ENCODE measurements around the gene RAB11FIP4.

RAB11FIP4 gene

GRCh38 chr17:31568121-31568520 is 176.6 kb downstream of the RAB11FIP4 start:
- Histone ChIP-seq H3K4me1 (no peaks in the 10 kb centered on the region), H3K27ac (no peak overlapping the region), H3K27me3 (ENCODE audit: control insufficient read depth, insufficient read depth, low read length) (no peaks in the 10 kb centered on the region), H3K36me3 (ENCODE audit: control insufficient read depth, insufficient read depth, low read length) (no peaks in the 10 kb centered on the region), H2AFZ (no peak overlapping the region), H3K9ac (no peak overlapping the region), H3K79me2 (no peaks in the 10 kb centered on the region), H3K4me3 (ENCODE audit: low read depth, low read length) (no peak overlapping the region), H3K4me2 (ENCODE audit: low read length) (no peak overlapping the region), H3K9me3 (ENCODE audit: control insufficient read depth, low read length) (no peaks in the 10 kb centered on the region)
- TF ChIP-seq CTCF (IDR thresholded peaks at IDR 0.05), result no peak

DNA sequence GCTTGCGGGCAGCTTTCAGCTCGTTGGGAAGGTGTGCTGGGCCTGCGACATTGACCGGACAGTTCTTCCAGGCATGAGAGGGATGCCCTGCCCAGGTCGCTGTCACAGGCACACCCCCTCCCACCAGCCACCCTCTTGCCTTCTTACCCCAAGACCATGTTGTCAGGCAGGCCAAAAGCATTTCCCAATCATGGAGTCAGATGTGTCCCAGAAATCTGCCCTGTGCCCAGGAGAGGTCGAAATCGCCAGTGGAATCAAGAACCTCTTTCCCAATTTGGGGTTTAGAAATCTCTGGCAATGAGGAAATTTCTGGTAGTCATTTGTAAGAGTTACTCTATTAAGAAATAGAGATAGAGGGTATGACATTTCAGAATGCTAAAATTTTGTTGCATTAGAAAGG is 177.1 kb downstream of the RAB11FIP4 start:
- Histone ChIP-seq H3K9ac (no peak overlapping the region), H3K27me3 (ENCODE audit: control insufficient read depth, insufficient read depth, low read length) (no peaks in the 10 kb centered on the region), H3K79me2 (no peaks in the 10 kb centered on the region), H3K4me1 (no peaks in the 10 kb centered on the region), H3K4me2 (ENCODE audit: low read length) (no peak overlapping the region), H2AFZ (no peak overlapping the region), H3K4me3 (ENCODE audit: low read depth, low read length) (no peak overlapping the region), H3K27ac (no peak overlapping the region), H3K9me3 (ENCODE audit: control insufficient read depth, low read length) (no peaks in the 10 kb centered on the region), H3K36me3 (ENCODE audit: control insufficient read depth, insufficient read depth, low read length) (no peaks in the 10 kb centered on the region)
- TF ChIP-seq CTCF (IDR thresholded peaks at IDR 0.05), result no peak

GRCh38 chr17:31570231-31570630 is 178.8 kb downstream of the RAB11FIP4 start:
- Histone ChIP-seq H3K4me3 (ENCODE audit: low read depth, low read length) (no peak overlapping the region), H3K27me3 (ENCODE audit: control insufficient read depth, insufficient read depth, low read length) (no peaks in the 10 kb centered on the region), H3K36me3 (ENCODE audit: control insufficient read depth, insufficient read depth, low read length) (no peaks in the 10 kb centered on the region), H3K27ac (no peak overlapping the region), H2AFZ (no peak overlapping the region), H3K4me1 (no peaks in the 10 kb centered on the region), H3K79me2 (no peaks in the 10 kb centered on the region), H3K4me2 (ENCODE audit: low read length) (no peak overlapping the region), H3K9ac (no peak overlapping the region), H3K9me3 (ENCODE audit: control insufficient read depth, low read length) (no peaks in the 10 kb centered on the region)
- TF ChIP-seq CTCF (IDR thresholded peaks at IDR 0.05), result no peak

DNA sequence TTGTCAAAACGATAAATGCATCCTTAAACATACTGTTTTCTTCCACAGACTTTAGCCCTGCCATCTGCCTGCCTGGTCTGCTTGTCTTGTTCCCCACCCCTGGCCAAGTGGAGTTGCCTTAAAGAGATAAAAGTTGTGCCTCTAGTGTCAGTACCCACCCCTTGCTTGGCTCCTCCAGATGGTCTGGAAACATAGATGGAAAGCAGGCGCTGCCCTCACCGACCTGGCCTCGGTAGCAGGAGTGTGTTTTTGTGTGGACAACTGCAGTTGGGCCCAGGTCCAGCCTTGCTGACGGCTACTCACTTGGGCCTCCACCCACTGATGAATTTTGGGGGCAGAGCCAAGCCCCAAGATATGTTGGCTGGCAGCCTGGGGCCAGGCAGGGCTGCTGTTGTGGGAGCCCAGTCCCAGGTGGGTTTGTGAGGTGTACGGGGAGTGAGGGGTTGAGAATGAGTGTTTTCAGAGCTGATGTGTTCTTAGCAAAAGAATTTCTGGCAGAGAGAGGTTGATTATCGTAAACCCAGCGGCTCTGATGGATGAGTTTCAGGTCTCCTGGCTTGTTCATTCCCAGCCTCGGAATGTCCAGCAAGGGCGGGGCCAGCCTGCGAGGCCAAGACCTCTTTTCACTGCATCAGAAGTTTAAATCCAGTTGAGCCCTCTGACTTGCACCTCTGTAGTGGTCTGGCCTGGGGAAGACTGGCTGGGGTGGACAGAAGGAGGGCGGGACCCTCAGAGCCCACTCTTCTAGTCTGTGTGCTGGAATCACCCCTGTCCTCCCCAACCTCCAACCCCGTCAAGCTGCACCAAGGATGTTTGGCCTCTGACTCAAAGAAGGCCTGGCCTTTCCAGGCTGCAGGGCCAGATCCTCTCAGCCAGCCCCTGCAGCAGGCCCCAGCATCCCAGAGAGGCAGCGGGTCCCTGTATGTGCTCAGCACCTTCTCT is 179.7 kb downstream of the RAB11FIP4 start:
- TF ChIP-seq CTCF (IDR thresholded peaks at IDR 0.05), result no peak
- H3K4me1 ChIP-seq, result no peaks in the 10 kb centered on the region
- H3K9me3 ChIP-seq (ENCODE audit: control insufficient read depth, low read length), result no peaks in the 10 kb centered on the region
- no peaks in the 10 kb centered on the region for H3K79me2 ChIP-seq
- H3K27me3 ChIP-seq (ENCODE audit: control insufficient read depth, insufficient read depth, low read length), result no peaks in the 10 kb centered on the region
- no peak overlapping the region for H3K4me2 ChIP-seq (ENCODE audit: low read length)
- H2AFZ ChIP-seq, result no peak overlapping the region
- H3K27ac ChIP-seq, result no peak overlapping the region
- no peak overlapping the region for H3K9ac ChIP-seq
- H3K36me3 ChIP-seq (ENCODE audit: control insufficient read depth, insufficient read depth, low read length), result no peaks in the 10 kb centered on the region
- no peak overlapping the region for H3K4me3 ChIP-seq (ENCODE audit: low read depth, low read length)

GRCh38 chr17:31572341-31572740 is 180.9 kb downstream of the RAB11FIP4 start:
- Histone ChIP-seq H3K27me3 (ENCODE audit: control insufficient read depth, insufficient read depth, low read length) (no peaks in the 10 kb centered on the region), H3K4me2 (ENCODE audit: low read length) (no peak overlapping the region), H3K9ac (no peak overlapping the region), H3K4me3 (ENCODE audit: low read depth, low read length) (no peak overlapping the region), H3K27ac (no peak overlapping the region), H3K79me2 (no peaks in the 10 kb centered on the region), H3K36me3 (ENCODE audit: control insufficient read depth, insufficient read depth, low read length) (no peaks in the 10 kb centered on the region), H3K4me1 (no peaks in the 10 kb centered on the region), H3K9me3 (ENCODE audit: control insufficient read depth, low read length) (no peaks in the 10 kb centered on the region), H2AFZ (no peak overlapping the region)
- TF ChIP-seq CTCF (IDR thresholded peaks at IDR 0.05), result no peak
